Measurements from ENCODE around the gene C17orf50. TPM values are rescaled to one million over a fixed set of nuclear protein-coding genes. Genes with fewer than 3 reads are reported as not detected.

C17orf50 gene
- total RNA-seq, 1 donor from 2014 or later = not detected

DNA sequence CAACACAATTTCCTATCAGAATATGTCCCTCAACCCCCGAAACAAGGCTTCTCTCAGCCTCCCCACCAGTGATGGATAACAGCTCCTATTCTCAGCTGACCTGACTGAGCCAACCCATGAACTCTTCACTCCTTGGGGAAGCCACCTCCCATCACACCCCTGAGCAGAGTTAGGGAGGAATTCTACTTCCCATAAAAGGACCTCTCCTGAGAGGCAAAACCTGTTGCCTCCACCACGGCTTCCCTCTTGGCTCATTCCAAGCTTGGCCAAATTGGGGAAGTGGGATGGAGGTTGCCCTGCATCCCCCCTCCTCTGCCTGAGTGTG is 34.9 kb upstream of the C17orf50 start:
- DNase-seq (ENCODE audit: low spot score, unreplicated experiment) = no peak
- H3K27ac Mint-ChIP-seq = no peak overlapping the region
- H3K36me3 Mint-ChIP-seq (ENCODE audit: insufficient read depth) = peaks cover 11% of the 10 kb centered on the region
- H3K4me1 Mint-ChIP-seq (ENCODE audit: low read depth) = no peaks in the 10 kb centered on the region
- no peak for TF ChIP-seq CTCF (IDR thresholded peaks at IDR 0.05; ENCODE audit: unreplicated experiment)
- H3K9me3 Mint-ChIP-seq (ENCODE audit: low read depth) = no peaks in the 10 kb centered on the region
- no peak overlapping the region for H3K4me3 Mint-ChIP-seq (ENCODE audit: low read depth)
- H3K27me3 Mint-ChIP-seq = peaks cover 3% of the 10 kb centered on the region

GRCh38 chr17:35726127-35726952 is 34.3 kb upstream of the C17orf50 start:
- no peak for DNase-seq (ENCODE audit: low spot score, unreplicated experiment)
- peaks cover 3% of the 10 kb centered on the region for H3K27me3 Mint-ChIP-seq
- peaks cover 4% of the 10 kb centered on the region for H3K4me1 Mint-ChIP-seq (ENCODE audit: low read depth)
- no peak for TF ChIP-seq CTCF (IDR thresholded peaks at IDR 0.05; ENCODE audit: unreplicated experiment)
- H3K27ac Mint-ChIP-seq = no peak overlapping the region
- H3K36me3 Mint-ChIP-seq (ENCODE audit: insufficient read depth) = peaks cover 11% of the 10 kb centered on the region
- no peaks in the 10 kb centered on the region for H3K9me3 Mint-ChIP-seq (ENCODE audit: low read depth)
- H3K4me3 Mint-ChIP-seq (ENCODE audit: low read depth) = no peak overlapping the region

DNA sequence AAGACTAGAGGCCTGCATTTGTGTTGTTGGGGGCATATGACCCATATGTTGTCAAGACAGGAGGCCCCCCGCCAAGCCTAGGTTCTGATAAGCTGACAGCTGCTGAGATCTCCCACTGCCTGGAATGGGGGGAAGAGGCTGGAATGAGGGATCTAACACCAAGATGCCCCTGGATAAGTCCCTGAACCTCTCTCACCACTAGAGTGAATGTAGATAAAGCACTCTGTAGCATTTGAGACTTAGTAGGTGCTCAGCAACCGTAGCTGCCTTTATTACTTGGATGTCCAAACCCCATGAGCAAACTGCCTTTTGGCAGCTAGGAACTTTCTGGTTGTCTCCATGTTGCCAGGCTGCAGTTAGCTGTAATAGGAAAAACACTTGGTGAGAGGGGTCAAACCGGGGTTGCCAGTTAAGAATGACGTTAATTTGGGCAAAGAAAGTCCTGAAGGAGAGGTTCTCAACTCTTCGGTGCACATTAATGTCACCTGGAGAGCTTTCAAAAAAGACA is 33.7 kb upstream of the C17orf50 start:
- Mint-ChIP-seq H3K27me3 (peaks cover 3% of the 10 kb centered on the region), H3K27ac (no peak overlapping the region), H3K36me3 (ENCODE audit: insufficient read depth) (peaks cover 10% of the 10 kb centered on the region), H3K4me3 (ENCODE audit: low read depth) (no peak overlapping the region), H3K4me1 (ENCODE audit: low read depth) (peaks cover 4% of the 10 kb centered on the region), H3K9me3 (ENCODE audit: low read depth) (no peaks in the 10 kb centered on the region)
- TF ChIP-seq CTCF (IDR thresholded peaks at IDR 0.05; ENCODE audit: unreplicated experiment) = no peak
- DNase-seq (ENCODE audit: low spot score, unreplicated experiment) = no peak

DNA sequence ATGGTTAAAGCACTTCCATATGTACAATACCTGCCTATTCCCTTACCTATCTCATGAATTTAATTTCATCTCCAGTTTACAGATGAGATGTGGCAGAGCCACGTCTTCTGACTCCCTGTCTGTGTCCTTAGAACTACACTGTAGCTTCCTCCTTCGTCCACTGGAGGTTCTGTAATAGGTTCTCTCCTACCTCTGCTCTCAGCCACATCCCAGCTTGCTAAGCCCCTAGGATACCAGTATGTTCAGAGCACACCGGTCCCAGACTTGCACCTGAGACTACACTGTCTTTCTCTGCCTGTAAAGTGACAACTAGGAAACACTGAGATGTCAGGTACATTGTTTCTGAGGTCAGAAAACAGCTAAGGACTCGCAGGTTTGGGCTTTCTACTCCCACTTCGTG is 33.1 kb upstream of the C17orf50 start:
- DNase-seq (ENCODE audit: low spot score, unreplicated experiment) = no peak
- Mint-ChIP-seq H3K4me3 (ENCODE audit: low read depth) (no peak overlapping the region), H3K27me3 (peaks cover 3% of the 10 kb centered on the region), H3K4me1 (ENCODE audit: low read depth) (peaks cover 4% of the 10 kb centered on the region), H3K9me3 (ENCODE audit: low read depth) (no peaks in the 10 kb centered on the region), H3K27ac (no peak overlapping the region), H3K36me3 (ENCODE audit: insufficient read depth) (peaks cover 10% of the 10 kb centered on the region)
- TF ChIP-seq CTCF (IDR thresholded peaks at IDR 0.05; ENCODE audit: unreplicated experiment) = no peak

DNA sequence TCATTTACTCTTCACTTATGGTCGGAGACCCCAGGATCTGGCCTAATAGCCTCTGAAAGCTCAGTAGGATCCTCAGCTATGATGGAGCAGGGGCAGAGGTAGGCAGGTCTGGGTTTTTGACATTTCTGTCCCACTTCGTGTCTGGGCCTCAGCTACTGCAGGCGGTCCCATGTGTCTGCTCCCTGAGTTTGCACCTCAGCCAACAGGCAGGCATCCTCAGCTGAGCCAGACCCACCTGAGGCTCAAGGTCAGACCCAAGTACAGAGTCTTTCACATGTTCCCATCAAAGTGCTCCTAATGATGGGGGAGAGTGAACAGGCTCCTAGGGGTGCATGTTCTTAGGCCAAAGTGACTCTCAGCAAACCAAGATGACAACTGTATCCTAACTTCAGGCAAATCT is 32.1 kb upstream of the C17orf50 start:
- Mint-ChIP-seq H3K36me3 (ENCODE audit: insufficient read depth) (peaks cover 10% of the 10 kb centered on the region), H3K4me3 (ENCODE audit: low read depth) (no peak overlapping the region), H3K27ac (no peak overlapping the region), H3K9me3 (ENCODE audit: low read depth) (no peaks in the 10 kb centered on the region), H3K4me1 (ENCODE audit: low read depth) (peaks cover 4% of the 10 kb centered on the region), H3K27me3 (peaks cover 3% of the 10 kb centered on the region)
- TF ChIP-seq CTCF (IDR thresholded peaks at IDR 0.05; ENCODE audit: unreplicated experiment) = no peak
- no peak for DNase-seq (ENCODE audit: low spot score, unreplicated experiment)
